Liver (tissue), 3 donors: Measurements from ENCODE around the gene LOXHD1.

ENCODE experiments used
- CTCF ChIP-seq: fragments of 150-350 bp; IDR thresholded peaks from 2 replicates; pipeline ENCODE4 v1.5.1; 2017; ENCODE audit warnings: improper control_type of control experiment, low read depth, low read length; ENCODE audit not compliant: missing input control
- EGR1 ChIP-seq, 2 donors: IDR thresholded peaks; 2 replicates each; pipeline ENCODE4 v1.6.1; 2016 to 2018; ENCODE audit warnings: antibody characterized with exemption in 2 of 2, low read depth in 2 of 2
- HNF4G ChIP-seq: IDR thresholded peaks from 2 replicates; pipeline ENCODE4 v1.6.1; 2016; ENCODE audit warnings: antibody characterized with exemption
- RXRA ChIP-seq, 2 donors: IDR thresholded peaks; 2 replicates each; pipeline ENCODE4 v1.6.1; 2017 to 2018; ENCODE audit warnings: antibody characterized with exemption in 2 of 2, mild to moderate bottlenecking in 1 of 2
- YY1 ChIP-seq: IDR thresholded peaks from 2 replicates; pipeline ENCODE4 v1.6.1; 2016; ENCODE audit warnings: antibody characterized with exemption, mild to moderate bottlenecking
- donor health status: healthy.
- donor health status: healthy.

GRCh38 chr18:46676182-46676835 lies 19.3 kb upstream of the LOXHD1 start:
- no peak for TF ChIP-seq RXRA (IDR thresholded peaks at IDR 0.05)
- no peak for TF ChIP-seq CTCF
- TF ChIP-seq HNF4G = no peak
- TF ChIP-seq YY1 = no peak
- no peak for TF ChIP-seq EGR1 (IDR thresholded peaks at IDR 0.05; ENCODE audit: low read depth in 2 of 2)
